Neural progenitor cell (in vitro differentiated cells): ENCODE measurements around the gene HOXD11. TPM values are rescaled to one million over a fixed set of nuclear protein-coding genes. Genes with fewer than 3 reads are reported as not detected.

Source experiments
- DNase-seq: peaks from one replicate; pipeline ENCODE4 v3.0.0-alpha.2; 2016; ENCODE audit warnings: low spot score
- H2AFZ ChIP-seq: fragments of 200-600 bp; sonication (generic); replicated peaks from 2 replicates; pipeline ENCODE4 v1.6.1; 2016; ENCODE audit warnings: antibody characterized with exemption
- H3F3A ChIP-seq: fragments of 200-600 bp; sonication (generic); 2 replicates; pipeline ENCODE4 v1.6.1; 2016; ENCODE audit warnings: antibody characterized with exemption, low read depth
- H3K27ac ChIP-seq: fragments of 200-600 bp; sonication (generic); 2 replicates; pipeline ENCODE4 v1.5.1; 2016; ENCODE audit warnings: mild to moderate bottlenecking
- H3K27me3 ChIP-seq: fragments of 200-600 bp; sonication (generic); 2 replicates; pipeline ENCODE4 v1.6.1; 2016; ENCODE audit warnings: mild to moderate bottlenecking, moderate library complexity
- H3K36me3 ChIP-seq: fragments of 200-600 bp; sonication (generic); 2 replicates; pipeline ENCODE4 v1.5.1; 2016
- H3K4me1 ChIP-seq: fragments of 200-600 bp; sonication (generic); 2 replicates; pipeline ENCODE4 v1.6.1; 2016; ENCODE audit warnings: mixed run types
- H3K4me2 ChIP-seq: fragments of 200-600 bp; sonication (generic); 2 replicates; pipeline ENCODE4 v1.6.1; 2016
- H3K4me3 ChIP-seq: fragments of 200-600 bp; sonication (generic); 2 replicates; pipeline ENCODE4 v1.5.1; 2016
- H3K79me2 ChIP-seq: fragments of 200-600 bp; sonication (generic); 2 replicates; pipeline ENCODE4 v1.6.1; 2016; ENCODE audit warnings: low read depth
- H3K9ac ChIP-seq: fragments of 200-600 bp; sonication (generic); 2 replicates; pipeline ENCODE4 v1.6.1; 2016
- H3K9me3 ChIP-seq: fragments of 200-600 bp; sonication (generic); 2 replicates; pipeline ENCODE4 v1.5.1; 2016; ENCODE audit warnings: low read depth
- H4K20me1 ChIP-seq: fragments of 200-600 bp; sonication (generic); 2 replicates; pipeline ENCODE4 v1.6.1; 2016; ENCODE audit warnings: low read depth
- H3K27ac Mint-ChIP-seq: 3 replicates; pipeline ENCODE4 v1.8.0; 2021; ENCODE audit warnings: mixed read lengths
- H3K27me3 Mint-ChIP-seq: 2 replicates; pipeline ENCODE4 v1.8.0; 2022; ENCODE audit warnings: low read depth, mild to moderate bottlenecking, inconsistent platforms, moderate library complexity, mixed read lengths; ENCODE audit not compliant: insufficient read depth
- H3K36me3 Mint-ChIP-seq: 3 replicates; pipeline ENCODE4 v1.8.0; 2021; ENCODE audit warnings: mixed read lengths
- H3K4me1 Mint-ChIP-seq: 3 replicates; pipeline ENCODE4 v1.8.0; 2021; ENCODE audit warnings: mixed read lengths
- H3K4me3 Mint-ChIP-seq: 3 replicates; pipeline ENCODE4 v1.8.0; 2021; ENCODE audit warnings: mild to moderate bottlenecking, moderate library complexity, mixed read lengths
- H3K9me3 Mint-ChIP-seq: 3 replicates; pipeline ENCODE4 v1.8.0; 2020; ENCODE audit warnings: mixed read lengths
- CTCF ChIP-seq: fragments of 200-600 bp; sonication (generic); IDR thresholded peaks from 2 replicates; pipeline ENCODE4 v1.5.1; 2017; ENCODE audit warnings: antibody characterized with exemption, mild to moderate bottlenecking
- EZH2 ChIP-seq: fragments of 200-600 bp; sonication (generic); IDR thresholded peaks from 2 replicates; pipeline ENCODE4 v1.6.1; 2017; ENCODE audit warnings: antibody characterized with exemption, mild to moderate bottlenecking, moderate library complexity
- EZH2phosphoT487 ChIP-seq: fragments of 200-600 bp; sonication (generic); IDR thresholded peaks from 2 replicates; pipeline ENCODE4 v1.6.1; 2017; ENCODE audit warnings: antibody characterized with exemption
- total RNA-seq: library from RNA; depleted of rRNA; stranded (reverse); fragments of >200 nt; gene quantifications from 2 replicates; pipeline ENCODE4 v1.2.3, GENCODE V29; 2015; ENCODE audit warnings: low replicate concordance

HOXD11 gene
- total RNA-seq, 1 donor from 2014 or later: not detected

- Histone ChIP-seq H4K20me1 (peaks cover 93% of the 10 kb centered on the region), H3K4me3 (no peak overlapping the region), H3K79me2 (no peaks in the 10 kb centered on the region), H3K36me3 (no peaks in the 10 kb centered on the region), H2AFZ (no peak overlapping the region), H3K27ac (no peak overlapping the region), H3K9ac (no peak overlapping the region), H3K27me3 (peaks cover 100% of the 10 kb centered on the region), H3F3A (no peaks in the 10 kb centered on the region), H3K9me3 (no peaks in the 10 kb centered on the region), H3K4me2 (no peak overlapping the region), H3K4me1 (no peaks in the 10 kb centered on the region)
- H3K27me3 Mint-ChIP-seq: peaks cover 95% of the 10 kb centered on the region
- no peak overlapping the region for H3K27ac Mint-ChIP-seq
- peaks cover 6% of the 10 kb centered on the region for H3K36me3 Mint-ChIP-seq
- DNase-seq: no peak
- peaks cover 23% of the 10 kb centered on the region for H3K9me3 Mint-ChIP-seq
- peaks cover 2% of the 10 kb centered on the region for H3K4me1 Mint-ChIP-seq
- TF ChIP-seq CTCF (no peak), EZH2 (peak; percentile 71), EZH2phosphoT487 (peak; percentile 78)
- no peak overlapping the region for H3K4me3 Mint-ChIP-seq
Observed at GRCh38 chr2:176114120-176114929, 7.2 kb downstream of the HOXD11 start.

- no peaks in the 10 kb centered on the region for H3F3A ChIP-seq
- H3K36me3 Mint-ChIP-seq: peaks cover 6% of the 10 kb centered on the region
- no peak overlapping the region for H3K9ac ChIP-seq
- H4K20me1 ChIP-seq: peaks cover 91% of the 10 kb centered on the region
- H3K27ac Mint-ChIP-seq: no peak overlapping the region
- TF ChIP-seq CTCF (no peak), EZH2phosphoT487 (no peak), EZH2 (no peak)
- no peak overlapping the region for H3K27ac ChIP-seq
- no peak overlapping the region for H2AFZ ChIP-seq
- no peaks in the 10 kb centered on the region for H3K36me3 ChIP-seq
- no peak for DNase-seq
- H3K4me3 ChIP-seq: no peak overlapping the region
- no peaks in the 10 kb centered on the region for H3K9me3 ChIP-seq
- H3K9me3 Mint-ChIP-seq: peaks cover 17% of the 10 kb centered on the region
- H3K79me2 ChIP-seq: no peaks in the 10 kb centered on the region
- no peaks in the 10 kb centered on the region for H3K4me1 Mint-ChIP-seq
- no peak overlapping the region for H3K4me2 ChIP-seq
- peaks cover 94% of the 10 kb centered on the region for H3K27me3 Mint-ChIP-seq
- H3K4me1 ChIP-seq: no peaks in the 10 kb centered on the region
- no peak overlapping the region for H3K4me3 Mint-ChIP-seq
- peaks cover 100% of the 10 kb centered on the region for H3K27me3 ChIP-seq
Observed at GRCh38 chr2:176114930-176115625, 8.0 kb downstream of the HOXD11 start.

- peaks cover 17% of the 10 kb centered on the region for H3K9me3 Mint-ChIP-seq
- peaks cover 91% of the 10 kb centered on the region for H4K20me1 ChIP-seq
- no peaks in the 10 kb centered on the region for H3K36me3 ChIP-seq
- no peak within 1 kb of the TSS for H3K27ac ChIP-seq
- H3K27me3 ChIP-seq: peaks cover 100% of the 10 kb centered on the region
- peak; percentile 65 for DNase-seq
- no peak within 1 kb of the TSS for H3K4me2 ChIP-seq
- no peak within 1 kb of the TSS for H3K4me3 Mint-ChIP-seq
- no peak within 1 kb of the TSS for H2AFZ ChIP-seq
- no peaks in the 10 kb centered on the region for H3K79me2 ChIP-seq
- H3F3A ChIP-seq: no peaks in the 10 kb centered on the region
- H3K9me3 ChIP-seq: no peaks in the 10 kb centered on the region
- peaks cover 95% of the 10 kb centered on the region for H3K27me3 Mint-ChIP-seq
- no peak within 1 kb of the TSS for H3K4me3 ChIP-seq
- no peaks in the 10 kb centered on the region for H3K4me1 Mint-ChIP-seq
- no peak within 1 kb of the TSS for H3K9ac ChIP-seq
- peak; percentile 95 for TF ChIP-seq EZH2
- TF ChIP-seq EZH2phosphoT487: peak; percentile 93
- peak; percentile 45 for TF ChIP-seq CTCF
- peaks cover 6% of the 10 kb centered on the region for H3K36me3 Mint-ChIP-seq
- H3K27ac Mint-ChIP-seq: no peak within 1 kb of the TSS
- H3K4me1 ChIP-seq: no peaks in the 10 kb centered on the region
Observed at GRCh38 chr2:176115883-176116813, 9.1 kb downstream of the HOXD11 start, which contains the start of gene HOXD10. Gene HOXD10, plus strand, starts transcription at chr2:176116778. Its CDS starts 56 bp downstream, at chr2:176116834.
